Endothelial cell of umbilical vein (primary cell): ENCODE measurements around the gene COL18A1. TPM values are rescaled to one million over a fixed set of nuclear protein-coding genes. Genes with fewer than 3 reads are reported as not detected.

ENCODE experiments used
- BruUV-seq: library from RNA; stranded (reverse); fragments of 400-500 nt; replicated peaks from 2 replicates; lab custom pipeline; 2021; lab: Mats Ljungman, UMichigan
- CTCF ChIA-PET: fragments of 300-600, 350-600 bp; sonication (Branson Sonifier 250); formaldehyde crosslinking; loops from one replicate; lab custom pipeline; 2021; ENCODE audit warnings: antibody characterized with exemption, inconsistent platforms; lab: Charles Lee
- POLR2A ChIA-PET: fragments of 300-600, 350-600 bp; sonication (Branson Sonifier 250); formaldehyde crosslinking; loops from one replicate; lab custom pipeline; 2021; ENCODE audit warnings: antibody characterized with exemption, inconsistent platforms; lab: Charles Lee
- DNase-seq: peaks from one replicate; pipeline ENCODE4 v3.0.0-alpha.2; 2011; ENCODE audit warnings: low read depth, low spot score
- FAIRE-seq: peaks from 2 replicates; lab custom pipeline; 2011; peaks lifted over from hg19 to GRCh38; lab: Jason Lieb, UNC
- H2AFZ ChIP-seq: 2 replicates; pipeline ENCODE4 v1.6.0; 2012; ENCODE audit warnings: low read depth, low read length, control low read depth, inconsistent platforms
- H3K27ac ChIP-seq: 2 replicates; pipeline ENCODE4 v1.5.1; 2011; ENCODE audit warnings: low read depth, mild to moderate bottlenecking, control low read depth, low read length, moderate library complexity; ENCODE audit not compliant: insufficient read depth
- H3K27me3 ChIP-seq, 2 experiments: 2 replicates each; pipeline versions ENCODE4 v1.6.0 to v1.6.1; 2011; ENCODE audit warnings: low read length in 2 of 2, mixed read lengths in 1 of 2; ENCODE audit not compliant: control insufficient read depth in 2 of 2, insufficient read depth in 2 of 2
- H3K36me3 ChIP-seq, 2 experiments: 2 replicates in 1 of 2; 3 replicates in 1 of 2; pipeline ENCODE4 v1.5.1; 2011; ENCODE audit warnings: low read length in 2 of 2, mild to moderate bottlenecking in 1 of 2, moderate library complexity in 1 of 2; ENCODE audit not compliant: control insufficient read depth in 2 of 2, insufficient read depth in 2 of 2; ENCODE audit errors: extremely low read depth in 1 of 2
- H3K4me1 ChIP-seq: 3 replicates; pipeline ENCODE4 v1.5.1; 2011; ENCODE audit warnings: mild to moderate bottlenecking, low read length; ENCODE audit not compliant: control insufficient read depth, insufficient read depth; ENCODE audit errors: extremely low read depth
- H3K4me2 ChIP-seq: 2 replicates; pipeline ENCODE4 v1.6.1; 2011; ENCODE audit warnings: low read length, control low read depth, mixed read lengths; ENCODE audit not compliant: insufficient read depth
- H3K4me3 ChIP-seq, 3 experiments: fragments of 200-600 bp in 1 of 3; sonication (generic), shearing (Covaris generic) in 1 of 3; replicated peaks in 1 of 3; 2 replicates each; pipeline ENCODE4 v1.5.1; 2011 to 2016; ENCODE audit warnings: control low read depth in 3 of 3, low read length in 3 of 3, mild to moderate bottlenecking in 2 of 3, inconsistent platforms in 1 of 3, low read depth in 1 of 3, moderate library complexity in 1 of 3; ENCODE audit not compliant: insufficient read depth in 1 of 3
- H3K79me2 ChIP-seq: 2 replicates; pipeline ENCODE4 v1.6.0; 2012; ENCODE audit warnings: low read length, inconsistent platforms; ENCODE audit not compliant: control insufficient read depth, insufficient read depth
- H3K9ac ChIP-seq: replicated peaks from 2 replicates; pipeline ENCODE3; 2011; ENCODE audit warnings: low read length, control low read depth; ENCODE audit not compliant: insufficient read depth; ENCODE audit errors: extremely low read depth
- H3K9me1 ChIP-seq: replicated peaks from 3 replicates; pipeline ENCODE4 v1.6.0; 2011; ENCODE audit warnings: mild to moderate bottlenecking, low read length; ENCODE audit not compliant: control insufficient read depth, insufficient read depth; ENCODE audit errors: extremely low read depth
- H3K9me3 ChIP-seq: replicated peaks from 2 replicates; pipeline ENCODE4 v1.5.1; 2012; ENCODE audit warnings: low read length, inconsistent platforms; ENCODE audit not compliant: control insufficient read depth, insufficient read depth
- H4K20me1 ChIP-seq: replicated peaks from 2 replicates; pipeline ENCODE3; 2011; ENCODE audit warnings: mild to moderate bottlenecking, low read length; ENCODE audit not compliant: control insufficient read depth, insufficient read depth; ENCODE audit errors: extremely low read depth
- CTCF ChIP-seq, 2 donors: IDR thresholded peaks; 1 replicate in 1 of 2; 2 replicates in 1 of 2; pipeline ENCODE4 v1.5.1; 2011; ENCODE audit warnings: low read length in 2 of 2, mild to moderate bottlenecking in 2 of 2, moderate library complexity in 2 of 2, control low read depth in 1 of 2, inconsistent platforms in 1 of 2, low read depth in 1 of 2; ENCODE audit not compliant: insufficient read depth in 1 of 2; ENCODE audit errors: extremely low read depth in 1 of 2
- EZH2 ChIP-seq: IDR thresholded peaks from 2 replicates; pipeline ENCODE4 v1.6.1; 2012; ENCODE audit warnings: borderline replicate concordance, low read depth, mild to moderate bottlenecking, moderate library complexity, low read length, inconsistent platforms; ENCODE audit not compliant: severe bottlenecking
- FOS ChIP-seq: IDR thresholded peaks from 2 replicates; pipeline ENCODE4 v1.6.1; 2011; ENCODE audit warnings: mild to moderate bottlenecking, low read length, moderate library complexity, borderline replicate concordance; ENCODE audit not compliant: insufficient read depth
- GATA2 ChIP-seq: IDR thresholded peaks from 2 replicates; pipeline ENCODE4 v1.7.0; 2011; ENCODE audit warnings: low read depth, mild to moderate bottlenecking, moderate library complexity, mixed read lengths, low read length; ENCODE audit not compliant: insufficient read length, insufficient read depth
- JUN ChIP-seq: IDR thresholded peaks from 2 replicates; pipeline ENCODE4 v1.6.1; 2011; ENCODE audit warnings: borderline replicate concordance, low read depth; ENCODE audit not compliant: insufficient read length, insufficient read depth
- MAX ChIP-seq: IDR thresholded peaks from 2 replicates; pipeline ENCODE4 v1.6.1; 2011; ENCODE audit not compliant: insufficient read depth, insufficient read length
- MYC ChIP-seq: IDR thresholded peaks from one replicate; pipeline ENCODE4 v1.6.1; 2011; ENCODE audit warnings: mild to moderate bottlenecking, low read depth, low read length
- POLR2A ChIP-seq: IDR thresholded peaks from 2 replicates; pipeline ENCODE4 v1.6.1; 2012; ENCODE audit warnings: low read depth, mild to moderate bottlenecking, control low read depth, low read length
- POLR2AphosphoS5 ChIP-seq: IDR thresholded peaks from 2 replicates; pipeline ENCODE4 v1.6.1; 2012; ENCODE audit warnings: low read depth, mild to moderate bottlenecking, control low read depth, low read length, moderate library complexity; ENCODE audit not compliant: insufficient read depth
- dilution Hi-C: fragments of 300-500 bp; cut with MboI; formaldehyde crosslinking; loops from one replicate; pipeline ENCODE4 v1.15.0; 2019; ENCODE audit warnings: low sequenced_read_pairs; ENCODE audit not compliant: extremely low pct_ligation_motif_present
- intact Hi-C: fragments of 100-400 bp; cut with micrococcal nuclease; formaldehyde crosslinking; loops from one replicate; pipeline ENCODE4 v1.10.0; 2022
- polyA plus RNA-seq, 4 experiments: library from polyadenylated mRNA; depleted of rRNA in 3 of 4; stranded (reverse) in 3 of 4; unstranded in 1 of 4; fragments of >200 nt; gene quantifications; 2 replicates each; pipeline versions ENCODE4 v1.2.1 to v1.2.3, GENCODE V29; 2011 to 2012; ENCODE audit warnings: missing spikeins in 1 of 4
- total RNA-seq: library from RNA; stranded (reverse); gene quantifications from 2 replicates; pipeline ENCODE4 v1.2.3, GENCODE V29; 2021

The COL18A1 gene
- total and polyA plus RNA-seq, 2 donors (not counting 3 experiments of a cell fraction or from before 2014, with no cell fraction given) = 198 to 252 TPM

GRCh38 chr21:45556645-45557615, 152.0 kb downstream of the COL18A1 start:
- intact Hi-C loops = loop anchor here (1.0 to 2.0 kb wide), 2 partner anchors 39 to 86 kb away; partner anchors contain the start of gene PCBP3
- H3K9me3 ChIP-seq = no peaks in the 10 kb centered on the region
- dilution Hi-C loops = no loop called here
- H4K20me1 ChIP-seq = no peaks in the 10 kb centered on the region
- no peak overlapping the region for H3K4me2 ChIP-seq
- FAIRE-seq = no peak
- TF ChIP-seq GATA2 (no peak), FOS (no peak), JUN (no peak), POLR2A (no peak), POLR2AphosphoS5 (no peak), EZH2 (no peak), MAX (no peak), CTCF (IDR thresholded peaks at IDR 0.05; ENCODE audit: extremely low read depth in 1 of 2, insufficient read depth in 1 of 2, low read depth in 1 of 2, low read length in 2 of 2) (no peak), MYC (no peak)
- no peak overlapping the region for H3K4me3 ChIP-seq
- no peak for DNase-seq
- H2AFZ ChIP-seq = no peak overlapping the region
- no peaks in the 10 kb centered on the region for H3K9me1 ChIP-seq
- H3K27ac ChIP-seq = no peak overlapping the region
- H3K27me3 ChIP-seq = peaks cover 2 to 9% of the 10 kb centered on the region in 2 experiments
- no peak overlapping the region for H3K9ac ChIP-seq
- POLR2A ChIA-PET = no interaction called here
- H3K4me1 ChIP-seq = peaks cover 8% of the 10 kb centered on the region
- H3K79me2 ChIP-seq = no peaks in the 10 kb centered on the region
- no TSS peak for BruUV-seq
- H3K36me3 ChIP-seq = no peaks in the 10 kb centered on the region
- CTCF ChIA-PET = interaction anchor here (0.7 to 3.5 kb wide), 26 partner anchors 8 to 323 kb away, joined by 3 to 103 read pairs (median 6); partner anchors contain the start of genes POFUT2 and SLC19A1
